SK-N-MC (cell line): ENCODE results near the gene CCBE1.

Experiments used
- EZH2 ChIP-seq: fragments of 200-600 bp; sonication (generic); IDR thresholded peaks from one replicate; pipeline ENCODE4 v1.6.1; 2017; ENCODE audit warnings: antibody characterized with exemption
- POLR2AphosphoS5 ChIP-seq: IDR thresholded peaks from 2 replicates; pipeline ENCODE4 v1.6.1; 2012; ENCODE audit warnings: mild to moderate bottlenecking, low read depth, low read length, borderline replicate concordance

DNA sequence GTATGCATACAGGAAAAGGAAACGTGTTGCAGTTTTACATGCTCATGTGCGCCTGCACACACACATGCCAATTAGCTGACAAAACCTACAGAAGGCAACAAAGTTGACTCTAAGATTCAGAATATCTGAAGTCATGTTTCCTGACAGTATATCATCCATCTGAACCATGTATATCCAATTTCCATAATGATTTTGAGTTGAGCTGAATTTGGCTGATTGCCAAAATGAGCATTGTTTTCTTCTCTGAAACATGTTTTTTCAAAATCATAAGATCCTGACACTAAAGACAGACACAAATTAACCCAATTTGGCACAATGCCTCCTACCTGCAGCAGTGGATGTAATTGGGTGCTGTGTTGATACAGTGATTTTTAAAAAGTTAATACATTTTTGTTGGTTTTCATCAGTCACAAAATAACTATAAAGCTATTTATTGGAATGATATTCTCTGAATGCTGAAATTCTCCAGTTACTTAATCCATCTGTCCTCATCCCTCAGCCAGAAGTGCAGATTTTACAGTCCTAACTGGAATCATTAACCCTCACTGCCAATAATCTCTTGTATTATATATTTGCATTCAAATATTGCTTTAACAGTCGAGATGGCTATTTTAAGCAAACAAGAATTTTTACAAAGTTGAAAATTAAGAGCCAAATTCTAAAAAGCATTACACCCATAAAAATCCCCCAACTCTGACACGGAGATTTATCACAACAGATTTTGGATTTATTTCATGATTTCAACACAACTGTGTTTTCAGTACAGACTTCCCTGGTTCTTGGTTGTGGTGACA, 176.5 kb downstream of the CCBE1 start:
- TF ChIP-seq POLR2AphosphoS5 (no peak), EZH2 (no peak)
